IMR-90 (cell line): Measurements from ENCODE around the gene SLCO3A1.

Experiments used
- BHLHE40 ChIP-seq: fragments of 150-350 bp; IDR thresholded peaks from 2 replicates; pipeline ENCODE4 v1.6.1; 2016; ENCODE audit warnings: mild to moderate bottlenecking, low read depth, low read length
- CEBPB ChIP-seq: IDR thresholded peaks from 2 replicates; pipeline ENCODE4 v1.6.1; 2012; ENCODE audit warnings: low read depth, low read length, improper control_type of control experiment
- CHD1 ChIP-seq: IDR thresholded peaks from 2 replicates; pipeline ENCODE4 v1.6.1; 2012; ENCODE audit warnings: low read depth, low read length, improper control_type of control experiment
- MAZ ChIP-seq: IDR thresholded peaks from 2 replicates; pipeline ENCODE4 v1.6.1; 2012; ENCODE audit warnings: low read depth, mild to moderate bottlenecking, low read length, improper control_type of control experiment, moderate library complexity, borderline replicate concordance
- MXI1 ChIP-seq: IDR thresholded peaks from 2 replicates; pipeline ENCODE4 v1.6.1; 2012; ENCODE audit warnings: low read depth, mild to moderate bottlenecking, low read length, moderate library complexity, borderline replicate concordance
- POLR2A ChIP-seq: IDR thresholded peaks from 2 replicates; pipeline ENCODE4 v1.6.1; 2012; ENCODE audit warnings: mild to moderate bottlenecking, low read depth, low read length
- RAD21 ChIP-seq: IDR thresholded peaks from 2 replicates; pipeline ENCODE4 v1.6.1; 2012; ENCODE audit warnings: low read length, improper control_type of control experiment
- SMC3 ChIP-seq: fragments of 150-350 bp; IDR thresholded peaks from 2 replicates; pipeline ENCODE4 v1.6.1; 2016; ENCODE audit warnings: low read depth, mild to moderate bottlenecking, antibody characterized with exemption, low read length, moderate library complexity
- TF ChIP-seq, protein P1 (sequence below): conservative IDR thresholded peaks from 2 replicates; pipeline ENCODE4 v1.5.1; 2012; ENCODE audit warnings: mild to moderate bottlenecking, low read depth, low read length, improper control_type of control experiment

GRCh38 chr15:91870876-91871537, 17.5 kb downstream of the SLCO3A1 start:
- TF ChIP-seq, protein P1, sequence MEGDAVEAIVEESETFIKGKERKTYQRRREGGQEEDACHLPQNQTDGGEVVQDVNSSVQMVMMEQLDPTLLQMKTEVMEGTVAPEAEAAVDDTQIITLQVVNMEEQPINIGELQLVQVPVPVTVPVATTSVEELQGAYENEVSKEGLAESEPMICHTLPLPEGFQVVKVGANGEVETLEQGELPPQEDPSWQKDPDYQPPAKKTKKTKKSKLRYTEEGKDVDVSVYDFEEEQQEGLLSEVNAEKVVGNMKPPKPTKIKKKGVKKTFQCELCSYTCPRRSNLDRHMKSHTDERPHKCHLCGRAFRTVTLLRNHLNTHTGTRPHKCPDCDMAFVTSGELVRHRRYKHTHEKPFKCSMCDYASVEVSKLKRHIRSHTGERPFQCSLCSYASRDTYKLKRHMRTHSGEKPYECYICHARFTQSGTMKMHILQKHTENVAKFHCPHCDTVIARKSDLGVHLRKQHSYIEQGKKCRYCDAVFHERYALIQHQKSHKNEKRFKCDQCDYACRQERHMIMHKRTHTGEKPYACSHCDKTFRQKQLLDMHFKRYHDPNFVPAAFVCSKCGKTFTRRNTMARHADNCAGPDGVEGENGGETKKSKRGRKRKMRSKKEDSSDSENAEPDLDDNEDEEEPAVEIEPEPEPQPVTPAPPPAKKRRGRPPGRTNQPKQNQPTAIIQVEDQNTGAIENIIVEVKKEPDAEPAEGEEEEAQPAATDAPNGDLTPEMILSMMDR: no peak
- TF ChIP-seq RAD21 (no peak), CHD1 (no peak), BHLHE40 (no peak), POLR2A (no peak), CEBPB (no peak), SMC3 (no peak), MXI1 (no peak), MAZ (no peak)
